CD4-positive, alpha-beta T cell (primary cell): ENCODE results near the gene CSF1. TPM values are rescaled to one million over a fixed set of nuclear protein-coding genes. Genes with fewer than 3 reads are reported as not detected.

Experiments used
- ATAC-seq: fragments of 200-7000 bp; cut with Tn5 transposase; one replicate; pipeline ENCODE4 v1.10.0; 2022; ENCODE audit warnings: mild to moderate bottlenecking; ENCODE audit not compliant: poor library complexity
- CTCF ChIA-PET: fragments of 350-600 bp; sonication (Branson Sonifier 250); formaldehyde crosslinking; loops from one replicate; lab custom pipeline; 2021; ENCODE audit warnings: antibody characterized with exemption, inconsistent platforms; lab: Charles Lee
- POLR2A ChIA-PET: fragments of 350-600 bp; sonication (Branson Sonifier 250); formaldehyde crosslinking; loops from one replicate; lab custom pipeline; 2021; ENCODE audit warnings: antibody characterized with exemption, inconsistent platforms; lab: Charles Lee
- DNase-seq, 14 experiments: peaks; one replicate each; pipeline ENCODE4 v3.0.0-alpha.2; 2013 to 2020; ENCODE audit warnings: mixed read lengths in 2 of 14
- H3K27ac ChIP-seq, 2 donors: one replicate each; pipeline versions ENCODE4 v1.5.1 to v1.7.0; 2013; ENCODE audit warnings: low read length in 2 of 2, low read depth in 1 of 2, mild to moderate bottlenecking in 1 of 2
- H3K27me3 ChIP-seq, 2 experiments: 1 replicate in 1 of 2; 2 replicates in 1 of 2; pipeline versions ENCODE4 v1.6.1 to v1.7.0; 2013; ENCODE audit warnings: low read length in 2 of 2, control low read depth in 1 of 2, mild to moderate bottlenecking in 1 of 2, moderate library complexity in 1 of 2; ENCODE audit not compliant: insufficient read depth in 2 of 2, control insufficient read depth in 1 of 2
- H3K36me3 ChIP-seq: one replicate; pipeline ENCODE4 v1.6.1; 2013; ENCODE audit warnings: low read length, control low read depth; ENCODE audit not compliant: insufficient read depth
- H3K4me1 ChIP-seq: one replicate; pipeline ENCODE4 v1.6.1; 2013; ENCODE audit warnings: low read length, control low read depth; ENCODE audit not compliant: insufficient read depth
- H3K4me3 ChIP-seq: one replicate; pipeline ENCODE4 v1.5.1; 2013; ENCODE audit warnings: mild to moderate bottlenecking, low read length, moderate library complexity
- H3K9me3 ChIP-seq, 2 experiments: 1 replicate in 1 of 2; 2 replicates in 1 of 2; pipeline versions ENCODE4 v1.6.1 to v1.7.0; 2013; ENCODE audit warnings: low read length in 2 of 2, mild to moderate bottlenecking in 2 of 2, control low read depth in 1 of 2, moderate library complexity in 1 of 2; ENCODE audit not compliant: control insufficient read depth in 1 of 2, insufficient read depth in 1 of 2
- H3K27ac Mint-ChIP-seq: one replicate; pipeline ENCODE4 v1.8.0; 2020; ENCODE audit warnings: mixed read lengths
- H3K27me3 Mint-ChIP-seq: one replicate; pipeline ENCODE4 v1.8.0; 2021; ENCODE audit warnings: mixed read lengths
- H3K36me3 Mint-ChIP-seq: one replicate; pipeline ENCODE4 v1.8.0; 2021; ENCODE audit warnings: low read depth, mixed read lengths
- H3K4me1 Mint-ChIP-seq: one replicate; pipeline ENCODE4 v1.8.0; 2021; ENCODE audit warnings: low read depth, mixed read lengths
- H3K4me3 Mint-ChIP-seq: one replicate; pipeline ENCODE4 v1.8.0; 2020; ENCODE audit warnings: mild to moderate bottlenecking, mixed read lengths
- H3K9me3 Mint-ChIP-seq: one replicate; pipeline ENCODE4 v1.8.0; 2020; ENCODE audit warnings: mixed read lengths
- CTCF ChIP-seq: fragments of 200-600 bp; IDR thresholded peaks from one replicate; pipeline ENCODE4 v1.8.0; 2022; ENCODE audit warnings: antibody characterized with exemption, mild to moderate bottlenecking
- intact Hi-C, 2 experiments: fragments of 100-400 bp; cut with DNase I in 1 of 2; cut with micrococcal nuclease in 1 of 2; formaldehyde crosslinking; loops; one replicate each; pipeline versions ENCODE4 v1.15.1 to v1.9.0; 2023 to 2025; cut with DNase I, micrococcal nuclease
- total RNA-seq, 174 experiments: library from RNA in 2 of 174; stranded (reverse) in 2 of 174; gene quantifications; one replicate each; pipeline ENCODE4 v1.2.3 and lab custom pipeline; 2021 to 2026

The CSF1 gene
- total RNA-seq, 2 experiments from 2014 or later = 6.5 to 6.7 TPM

- CTCF ChIA-PET = no interaction called here
- no peak for ATAC-seq
- intact Hi-C loops = loop anchor here in 1 of 2 experiments (5.0 kb wide), 1 partner anchor 75 kb away; no protein-coding TSS in a partner anchor
These were observed 23.8 kb upstream of the CSF1 start for GRCh38 chr1:109886827-109887226.

GRCh38 chr1:109887271-109887670, 23.4 kb upstream of the CSF1 start:
- Histone ChIP-seq H3K4me3 (no peak overlapping the region), H3K9me3 (no peaks in the 10 kb centered on the region), H3K27me3 (no peaks in the 10 kb centered on the region), H3K27ac (no peak overlapping the region), H3K36me3 (no peaks in the 10 kb centered on the region), H3K4me1 (peaks cover 6% of the 10 kb centered on the region)
- Mint-ChIP-seq H3K27ac (no peak overlapping the region), H3K9me3 (no peaks in the 10 kb centered on the region), H3K4me3 (no peak overlapping the region), H3K36me3 (no peaks in the 10 kb centered on the region), H3K4me1 (no peaks in the 10 kb centered on the region), H3K27me3 (no peaks in the 10 kb centered on the region)
- no peak for DNase-seq
- ChIA-PET POLR2A (no interaction called here), CTCF (no interaction called here)
- intact Hi-C loops = loop anchor here in 1 of 2 experiments (5.0 kb wide), 1 partner anchor 75 kb away; no protein-coding TSS in a partner anchor
- no peak for TF ChIP-seq CTCF
- no peak for ATAC-seq

More at GRCh38 chr1:109886827-109887226, 23.8 kb upstream of the CSF1 start:
- Histone ChIP-seq H3K27me3 (no peaks in the 10 kb centered on the region), H3K36me3 (no peaks in the 10 kb centered on the region), H3K4me3 (no peak overlapping the region), H3K9me3 (no peaks in the 10 kb centered on the region), H3K27ac (no peak overlapping the region), H3K4me1 (peaks cover 6% of the 10 kb centered on the region)
- Mint-ChIP-seq H3K4me3 (no peak overlapping the region), H3K4me1 (no peaks in the 10 kb centered on the region), H3K36me3 (no peaks in the 10 kb centered on the region), H3K27me3 (no peaks in the 10 kb centered on the region), H3K9me3 (no peaks in the 10 kb centered on the region), H3K27ac (no peak overlapping the region)
- POLR2A ChIA-PET = no interaction called here
- DNase-seq = peak in 1 of 14 experiments; percentile 35
- TF ChIP-seq CTCF = no peak

- no peak overlapping the region for H3K27ac ChIP-seq
- no peak for TF ChIP-seq CTCF
- no peaks in the 10 kb centered on the region for H3K9me3 Mint-ChIP-seq
- ChIA-PET POLR2A (no interaction called here), CTCF (no interaction called here)
- peaks cover 6% of the 10 kb centered on the region for H3K4me1 ChIP-seq
- H3K27ac Mint-ChIP-seq = no peak overlapping the region
- H3K4me3 ChIP-seq = no peak overlapping the region
- intact Hi-C loops = loop anchor here in 1 of 2 experiments (5.0 kb wide), 1 partner anchor 76 kb away; no protein-coding TSS in a partner anchor
- H3K9me3 ChIP-seq = no peaks in the 10 kb centered on the region
- ATAC-seq (no peak), DNase-seq (peak in 1 of 14 experiments; percentile 37)
- no peaks in the 10 kb centered on the region for H3K27me3 ChIP-seq
- H3K27me3 Mint-ChIP-seq = no peaks in the 10 kb centered on the region
- H3K36me3 ChIP-seq = no peaks in the 10 kb centered on the region
- H3K4me1 Mint-ChIP-seq = no peaks in the 10 kb centered on the region
- H3K4me3 Mint-ChIP-seq = no peak overlapping the region
- no peaks in the 10 kb centered on the region for H3K36me3 Mint-ChIP-seq
These were observed 22.8 kb upstream of the CSF1 start for GRCh38 chr1:109887884-109888283.
